Measurements from ENCODE around the gene TSPAN9.

- TF ChIP-seq CTCF (IDR thresholded peaks at IDR 0.05) (no peak), POLR2A (IDR thresholded peaks at IDR 0.05) (no peak)
These were observed 211.5 kb downstream of the TSPAN9 start for GRCh38 chr12:3288690-3289089.

Data from heart left ventricle (tissue), 13 donors.